ENCODE results near the gene SPINK1. TPM values are rescaled to one million over a fixed set of nuclear protein-coding genes. Genes with fewer than 3 reads are reported as not detected.

Gene SPINK1
- total and polyA plus RNA-seq, 2 of the 4 experiments (the other 2 are of a cell fraction) = not detected

- Histone ChIP-seq H3K27me3 (ENCODE audit: control insufficient read depth, insufficient read depth, low read length) (no peaks in the 10 kb centered on the region), H4K8ac (ENCODE audit: low read depth in 2 of 2, low read length in 2 of 2) (no peak overlapping the region), H3K4me2 (ENCODE audit: low read depth, low read length) (no peak overlapping the region), H4K5ac (ENCODE audit: low read depth, low read length) (no peak overlapping the region), H2BK120ac (ENCODE audit: low read depth, low read length) (no peak overlapping the region), H2BK20ac (ENCODE audit: low read depth, low read length) (no peak overlapping the region), H2AK9ac (replicated peaks; ENCODE audit: low read depth, low read length, poor library complexity) (no peak overlapping the region), H3K23ac (ENCODE audit: low read depth, low read length) (no peak overlapping the region), H3K79me1 (ENCODE audit: low read depth in 1 of 2, low read length in 2 of 2) (no peaks in the 10 kb centered on the region), H3K36me3 (ENCODE audit: control insufficient read depth, insufficient read depth, low read length) (no peaks in the 10 kb centered on the region), H2AFZ (replicated peaks; ENCODE audit: low read length, poor library complexity) (no peak overlapping the region), H4K91ac (ENCODE audit: insufficient read depth, low read depth, low read length) (no peak overlapping the region), H3K4me1 (ENCODE audit: control insufficient read depth, insufficient read depth, low read length) (no peaks in the 10 kb centered on the region), H3K27ac (ENCODE audit: insufficient read depth, low read length) (no peak overlapping the region), H3K4me3 (ENCODE audit: insufficient read depth, low read depth, low read length) (no peak overlapping the region), H3K9me3 (ENCODE audit: control insufficient read depth, insufficient read depth, low read length) (no peaks in the 10 kb centered on the region), H2BK15ac (ENCODE audit: low read depth, low read length) (no peak overlapping the region), H3K14ac (replicated peaks; ENCODE audit: low read depth, low read length) (no peak overlapping the region), H3K9me1 (ENCODE audit: insufficient read depth, low read length) (no peaks in the 10 kb centered on the region), H4K20me1 (ENCODE audit: insufficient read depth, low read length) (no peaks in the 10 kb centered on the region), H2BK5ac (ENCODE audit: low read depth, low read length, poor library complexity, severe bottlenecking) (no peak overlapping the region), H3K9ac (ENCODE audit: low read depth, low read length) (no peak overlapping the region), H3K18ac (ENCODE audit: low read depth, low read length) (no peak overlapping the region), H2AK5ac (ENCODE audit: low read depth, low read length) (no peak overlapping the region), H3K4ac (ENCODE audit: low read depth, low read length) (no peak overlapping the region), H3K56ac (ENCODE audit: extremely low read depth, insufficient read depth, low read length) (no peak overlapping the region)
- CTCF ChIA-PET = no interaction called here
- dilution Hi-C loops (cut with HindIII; ENCODE audit: low sequenced_read_pairs, unreplicated experiment) = no loop called here
- ATAC-seq (ENCODE audit: low read depth) (no peak), DNase-seq (no peak)
- in situ Hi-C loops (cut with MboI; ENCODE audit: low sequenced_read_pairs) = no loop called here
- WGBS, 2 experiments (ENCODE audit: extremely low coverage in 2 of 2, insufficient read length in 1 of 2) = no CpG with 5 or more reads among the region's 3 CpGs
- TF ChIP-seq RFX5 (IDR thresholded peaks at IDR 0.05; ENCODE audit: low read depth, low read length) (no peak), SMC3 (IDR thresholded peaks at IDR 0.05; ENCODE audit: low read depth, low read length) (no peak), POLR2A (IDR thresholded peaks at IDR 0.05; ENCODE audit: low read depth, low read length) (no peak), CEBPB (IDR thresholded peaks at IDR 0.05; ENCODE audit: low read depth, low read length) (no peak), NFE2L2 (IDR thresholded peaks at IDR 0.05; ENCODE audit: low read depth, low read length) (no peak), FOS (IDR thresholded peaks at IDR 0.05; ENCODE audit: low read depth, low read length) (no peak), MAZ (IDR thresholded peaks at IDR 0.05; ENCODE audit: borderline replicate concordance, low read depth, low read length) (no peak), MAFK (IDR thresholded peaks at IDR 0.05; ENCODE audit: low read depth, low read length) (no peak), CHD1 (IDR thresholded peaks at IDR 0.05; ENCODE audit: low read depth, low read length) (no peak), BHLHE40 (IDR thresholded peaks at IDR 0.05; ENCODE audit: low read depth, low read length) (no peak), RAD21 (IDR thresholded peaks at IDR 0.05; ENCODE audit: low read length) (no peak)
- TF ChIP-seq, protein P1, sequence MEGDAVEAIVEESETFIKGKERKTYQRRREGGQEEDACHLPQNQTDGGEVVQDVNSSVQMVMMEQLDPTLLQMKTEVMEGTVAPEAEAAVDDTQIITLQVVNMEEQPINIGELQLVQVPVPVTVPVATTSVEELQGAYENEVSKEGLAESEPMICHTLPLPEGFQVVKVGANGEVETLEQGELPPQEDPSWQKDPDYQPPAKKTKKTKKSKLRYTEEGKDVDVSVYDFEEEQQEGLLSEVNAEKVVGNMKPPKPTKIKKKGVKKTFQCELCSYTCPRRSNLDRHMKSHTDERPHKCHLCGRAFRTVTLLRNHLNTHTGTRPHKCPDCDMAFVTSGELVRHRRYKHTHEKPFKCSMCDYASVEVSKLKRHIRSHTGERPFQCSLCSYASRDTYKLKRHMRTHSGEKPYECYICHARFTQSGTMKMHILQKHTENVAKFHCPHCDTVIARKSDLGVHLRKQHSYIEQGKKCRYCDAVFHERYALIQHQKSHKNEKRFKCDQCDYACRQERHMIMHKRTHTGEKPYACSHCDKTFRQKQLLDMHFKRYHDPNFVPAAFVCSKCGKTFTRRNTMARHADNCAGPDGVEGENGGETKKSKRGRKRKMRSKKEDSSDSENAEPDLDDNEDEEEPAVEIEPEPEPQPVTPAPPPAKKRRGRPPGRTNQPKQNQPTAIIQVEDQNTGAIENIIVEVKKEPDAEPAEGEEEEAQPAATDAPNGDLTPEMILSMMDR (conservative IDR thresholded peaks at IDR 0.05; ENCODE audit: low read depth, low read length) = no peak
- TF ChIP-seq, protein P2, sequence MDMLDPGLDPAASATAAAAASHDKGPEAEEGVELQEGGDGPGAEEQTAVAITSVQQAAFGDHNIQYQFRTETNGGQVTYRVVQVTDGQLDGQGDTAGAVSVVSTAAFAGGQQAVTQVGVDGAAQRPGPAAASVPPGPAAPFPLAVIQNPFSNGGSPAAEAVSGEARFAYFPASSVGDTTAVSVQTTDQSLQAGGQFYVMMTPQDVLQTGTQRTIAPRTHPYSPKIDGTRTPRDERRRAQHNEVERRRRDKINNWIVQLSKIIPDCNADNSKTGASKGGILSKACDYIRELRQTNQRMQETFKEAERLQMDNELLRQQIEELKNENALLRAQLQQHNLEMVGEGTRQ (IDR thresholded peaks at IDR 0.05; ENCODE audit: low read depth, low read length) = no peak
- POLR2A ChIA-PET (ENCODE audit: unreplicated experiment) = no interaction called here
- no TSS peak for BruUV-seq (replicated peaks)
- intact Hi-C loops (cut with micrococcal nuclease) = no loop called here
These were observed 13.4 kb upstream of the SPINK1 start for GRCh38 chr5:147844846-147845245.
